Measurements from ENCODE around the gene PPP2R3C.
"Not testable (repeated sequence)": the region's sequence is repeated elsewhere in the genome, so short reads cannot be mapped to it uniquely, and the experiment has no call there.

Gene PPP2R3C

GRCh38 chr14:35065731-35066130 lies 56.1 kb downstream of the PPP2R3C start:
- DNase-seq; H3K27ac ChIP-seq (ENCODE audit: insufficient read depth in 1 of 2, low read depth in 1 of 2, low read length in 2 of 2, poor library complexity in 1 of 2, severe bottlenecking in 2 of 2); H3K27me3 ChIP-seq (replicated peaks in 2 of 5; ENCODE audit: control insufficient read depth in 4 of 5, insufficient read depth in 5 of 5, low read length in 4 of 5); POLR2A ChIA-PET; H3K4me3 ChIP-seq (ENCODE audit: control insufficient read depth in 1 of 7, extremely low read depth in 1 of 7, insufficient read depth in 4 of 7, low read depth in 2 of 7, low read length in 6 of 7); H3K9me3 ChIP-seq (ENCODE audit: control extremely low read depth in 1 of 5, control insufficient read depth in 4 of 5, insufficient read depth in 2 of 5, low read depth in 1 of 5, low read length in 4 of 5); H3K4me1 ChIP-seq (ENCODE audit: control extremely low read depth in 1 of 4, control insufficient read depth in 4 of 4, insufficient read depth in 4 of 4, low read length in 3 of 4): not testable (repeated sequence)
- 100% methylated on average over 4 of the region's 5 CpGs for WGBS (ENCODE audit: insufficient coverage)
- CTCF ChIA-PET = interaction anchor here (0.9 kb wide), 1 partner anchor 13 kb away, joined by 3 read pairs; no protein-coding TSS in a partner anchor
- peaks cover 8 to 27% (median 16%) of the 10 kb centered on the region in 4 experiments for H3K36me3 ChIP-seq (ENCODE audit: control insufficient read depth in 4 of 4, insufficient read depth in 4 of 4, low read length in 3 of 4)

DNA sequence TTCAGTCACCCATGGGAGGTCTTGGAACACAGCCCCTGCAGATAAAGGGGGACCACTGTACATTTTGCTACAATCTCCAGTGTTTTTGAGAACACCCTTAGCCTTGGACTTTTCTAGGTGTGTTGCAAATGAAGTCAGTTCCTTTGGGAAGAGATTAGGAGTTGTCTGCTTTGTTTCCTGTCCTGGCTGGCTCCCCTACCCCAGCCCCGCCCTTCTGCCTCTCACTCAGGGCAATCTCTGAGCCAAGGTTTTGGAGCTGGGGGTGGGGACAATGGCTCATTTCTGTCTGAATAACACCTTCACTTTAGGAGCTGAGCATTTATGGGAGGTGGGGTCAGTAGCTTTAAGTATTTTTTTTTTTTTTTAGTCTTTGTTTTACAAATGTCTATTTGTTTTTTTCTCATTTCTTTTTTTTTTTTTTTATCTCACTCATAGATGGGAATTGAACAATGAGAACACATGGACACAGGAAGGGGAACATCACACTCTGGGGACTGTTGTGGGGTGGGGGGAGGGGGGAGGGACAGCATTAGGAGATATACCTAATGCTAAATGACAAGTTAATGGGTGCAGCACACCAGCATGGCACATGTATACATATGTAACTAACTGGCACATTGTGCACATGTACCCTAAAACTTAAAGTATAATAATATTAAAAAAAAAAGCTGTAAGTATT lies 60.5 kb downstream of the PPP2R3C start:
- CTCF ChIA-PET = not testable (repeated sequence)

GRCh38 chr14:35052637-35053036 lies 69.2 kb downstream of the PPP2R3C start:
- CTCF ChIA-PET = interaction anchor here (1.3 kb wide), 1 partner anchor 13 kb away, joined by 3 read pairs; no protein-coding TSS in a partner anchor
- H3K4me3 ChIP-seq (ENCODE audit: control insufficient read depth in 1 of 7, extremely low read depth in 1 of 7, insufficient read depth in 4 of 7, low read depth in 2 of 7, low read length in 6 of 7) = no peak overlapping the region
- no peaks in the 10 kb centered on the region for H3K9me3 ChIP-seq (ENCODE audit: control extremely low read depth in 1 of 5, control insufficient read depth in 4 of 5, insufficient read depth in 2 of 5, low read depth in 1 of 5, low read length in 4 of 5)
- DNase-seq = no peak
- H3K36me3 ChIP-seq (ENCODE audit: control insufficient read depth in 4 of 4, insufficient read depth in 4 of 4, low read length in 3 of 4) = peaks cover 0 to 23% (median 2%) of the 10 kb centered on the region in 4 experiments
- H3K27ac ChIP-seq (ENCODE audit: insufficient read depth in 1 of 2, low read depth in 1 of 2, low read length in 2 of 2, poor library complexity in 1 of 2, severe bottlenecking in 2 of 2) = no peak overlapping the region
- POLR2A ChIA-PET = no interaction called here
- 100% methylated on average over 1 of the region's 2 CpGs for WGBS (ENCODE audit: insufficient coverage)
- peaks cover 0 to 4% (median 2%) of the 10 kb centered on the region in 4 experiments for H3K4me1 ChIP-seq (ENCODE audit: control extremely low read depth in 1 of 4, control insufficient read depth in 4 of 4, insufficient read depth in 4 of 4, low read length in 3 of 4)
- no peaks in the 10 kb centered on the region for H3K27me3 ChIP-seq (replicated peaks in 2 of 5; ENCODE audit: control insufficient read depth in 4 of 5, insufficient read depth in 5 of 5, low read length in 4 of 5)

More for the DNA sequence above, 60.5 kb downstream of the PPP2R3C start:
- H3K27ac ChIP-seq (ENCODE audit: insufficient read depth in 1 of 2, low read depth in 1 of 2, low read length in 2 of 2, poor library complexity in 1 of 2, severe bottlenecking in 2 of 2); H3K4me3 ChIP-seq (ENCODE audit: control insufficient read depth in 1 of 7, extremely low read depth in 1 of 7, insufficient read depth in 4 of 7, low read depth in 2 of 7, low read length in 6 of 7); DNase-seq; H3K27me3 ChIP-seq (replicated peaks in 2 of 5; ENCODE audit: control insufficient read depth in 4 of 5, insufficient read depth in 5 of 5, low read length in 4 of 5); H3K9me3 ChIP-seq (ENCODE audit: control extremely low read depth in 1 of 5, control insufficient read depth in 4 of 5, insufficient read depth in 2 of 5, low read depth in 1 of 5, low read length in 4 of 5); POLR2A ChIA-PET; H3K4me1 ChIP-seq (ENCODE audit: control extremely low read depth in 1 of 4, control insufficient read depth in 4 of 4, insufficient read depth in 4 of 4, low read length in 3 of 4): not testable (repeated sequence)
- WGBS (ENCODE audit: insufficient coverage) = no CpG with 5 or more reads among the region's 1 CpG
- H3K36me3 ChIP-seq (ENCODE audit: control insufficient read depth in 4 of 4, insufficient read depth in 4 of 4, low read length in 3 of 4) = peaks cover 7 to 29% (median 11%) of the 10 kb centered on the region in 4 experiments

- ChIA-PET POLR2A (no interaction called here), CTCF (interaction anchor here (1.3 kb wide), 1 partner anchor 14 kb away, joined by 3 read pairs; no protein-coding TSS in a partner anchor)
- Histone ChIP-seq H3K4me1 (ENCODE audit: control extremely low read depth in 1 of 4, control insufficient read depth in 4 of 4, insufficient read depth in 4 of 4, low read length in 3 of 4) (peaks cover 5 to 8% (median 6%) of the 10 kb centered on the region in 4 experiments), H3K4me3 (ENCODE audit: control insufficient read depth in 1 of 7, extremely low read depth in 1 of 7, insufficient read depth in 4 of 7, low read depth in 2 of 7, low read length in 6 of 7) (no peak overlapping the region), H3K27ac (ENCODE audit: insufficient read depth in 1 of 2, low read depth in 1 of 2, low read length in 2 of 2, poor library complexity in 1 of 2, severe bottlenecking in 2 of 2) (no peak overlapping the region), H3K27me3 (replicated peaks in 2 of 5; ENCODE audit: control insufficient read depth in 4 of 5, insufficient read depth in 5 of 5, low read length in 4 of 5) (no peaks in the 10 kb centered on the region), H3K36me3 (ENCODE audit: control insufficient read depth in 4 of 4, insufficient read depth in 4 of 4, low read length in 3 of 4) (peaks cover 0 to 19% (median 2%) of the 10 kb centered on the region in 4 experiments), H3K9me3 (ENCODE audit: control extremely low read depth in 1 of 5, control insufficient read depth in 4 of 5, insufficient read depth in 2 of 5, low read depth in 1 of 5, low read length in 4 of 5) (no peaks in the 10 kb centered on the region)
- DNase-seq = no peak
- no CpG with 5 or more reads among the region's 1 CpG for WGBS (ENCODE audit: insufficient coverage)
Observed at GRCh38 chr14:35051796-35052195, 70.0 kb downstream of the PPP2R3C start.

DNA sequence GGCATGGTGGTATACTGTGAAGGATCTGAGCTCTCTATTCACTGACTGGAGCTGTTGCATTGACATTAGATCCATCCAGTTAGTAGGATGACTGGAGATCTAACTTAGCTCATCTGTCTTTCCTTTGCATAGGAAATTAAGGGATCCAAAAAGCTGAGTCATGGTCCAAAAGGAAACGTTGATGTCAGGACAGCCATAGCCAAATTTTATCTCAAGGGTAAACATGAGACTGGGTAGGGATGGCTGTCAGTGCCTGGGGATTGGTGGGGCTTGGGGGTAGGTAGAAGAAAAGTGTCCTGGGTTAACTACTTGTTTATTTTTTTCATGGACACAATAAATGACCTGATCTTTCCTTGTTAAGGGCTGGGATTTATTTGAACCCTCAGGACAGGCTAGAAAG lies 71.1 kb downstream of the PPP2R3C start:
- DNase-seq = peak in 2 of 3 donors; percentile 33 to 40
- no peaks in the 10 kb centered on the region for H3K9me3 ChIP-seq (ENCODE audit: control extremely low read depth in 1 of 5, control insufficient read depth in 4 of 5, insufficient read depth in 2 of 5, low read depth in 1 of 5, low read length in 4 of 5)
- no peaks in the 10 kb centered on the region for H3K27me3 ChIP-seq (replicated peaks in 2 of 5; ENCODE audit: control insufficient read depth in 4 of 5, insufficient read depth in 5 of 5, low read length in 4 of 5)
- ChIA-PET POLR2A (no interaction called here), CTCF (interaction anchor here (0.5 kb wide), 1 partner anchor 54 kb away, joined by 3 read pairs; no protein-coding TSS in a partner anchor)
- peaks cover 0 to 19% (median 1%) of the 10 kb centered on the region in 4 experiments for H3K36me3 ChIP-seq (ENCODE audit: control insufficient read depth in 4 of 4, insufficient read depth in 4 of 4, low read length in 3 of 4)
- H3K4me3 ChIP-seq (ENCODE audit: control insufficient read depth in 1 of 7, extremely low read depth in 1 of 7, insufficient read depth in 4 of 7, low read depth in 2 of 7, low read length in 6 of 7) = no peak overlapping the region
- 0% methylated on average over 1 of the region's 1 CpG for WGBS (ENCODE audit: insufficient coverage)
- peaks cover 5 to 10% (median 7%) of the 10 kb centered on the region in 4 experiments for H3K4me1 ChIP-seq (ENCODE audit: control extremely low read depth in 1 of 4, control insufficient read depth in 4 of 4, insufficient read depth in 4 of 4, low read length in 3 of 4)
- no peak overlapping the region for H3K27ac ChIP-seq (ENCODE audit: insufficient read depth in 1 of 2, low read depth in 1 of 2, low read length in 2 of 2, poor library complexity in 1 of 2, severe bottlenecking in 2 of 2)

GRCh38 chr14:35047976-35048513 lies 73.7 kb downstream of the PPP2R3C start:
- Histone ChIP-seq H3K9me3 (ENCODE audit: control extremely low read depth in 1 of 5, control insufficient read depth in 4 of 5, insufficient read depth in 2 of 5, low read depth in 1 of 5, low read length in 4 of 5) (no peaks in the 10 kb centered on the region), H3K27ac (ENCODE audit: insufficient read depth in 1 of 2, low read depth in 1 of 2, low read length in 2 of 2, poor library complexity in 1 of 2, severe bottlenecking in 2 of 2) (no peak overlapping the region), H3K36me3 (ENCODE audit: control insufficient read depth in 4 of 4, insufficient read depth in 4 of 4, low read length in 3 of 4) (peaks cover 0 to 10% (median 0%) of the 10 kb centered on the region in 4 experiments), H3K4me1 (ENCODE audit: control extremely low read depth in 1 of 4, control insufficient read depth in 4 of 4, insufficient read depth in 4 of 4, low read length in 3 of 4) (peaks cover 12 to 17% (median 15%) of the 10 kb centered on the region in 4 experiments), H3K4me3 (ENCODE audit: control insufficient read depth in 1 of 7, extremely low read depth in 1 of 7, insufficient read depth in 4 of 7, low read depth in 2 of 7, low read length in 6 of 7) (no peak overlapping the region), H3K27me3 (replicated peaks in 2 of 5; ENCODE audit: control insufficient read depth in 4 of 5, insufficient read depth in 5 of 5, low read length in 4 of 5) (no peaks in the 10 kb centered on the region)
- WGBS (ENCODE audit: insufficient coverage) = 100% methylated on average over 2 of the region's 4 CpGs
- no peak for DNase-seq
- ChIA-PET POLR2A (no interaction called here), CTCF (interaction anchor here (0.6 to 1.1 kb wide), 2 partner anchors 16 to 67 kb away, joined by 3 to 4 read pairs; no protein-coding TSS in a partner anchor)

All from common myeloid progenitor, CD34-positive (primary cell).